ENCODE data around the gene CHCHD10.

The CHCHD10 gene

GRCh38 chr22:23787600-23787896, 19.8 kb upstream of the CHCHD10 start:
- no peak for TF ChIP-seq CTCF (IDR thresholded peaks at IDR 0.05; ENCODE audit: borderline replicate concordance, control extremely low read depth, extremely low read depth, insufficient read depth, missing control alignments)
- in situ Hi-C loops (cut with MboI; ENCODE audit: low sequenced_read_pairs, unreplicated experiment), result no loop called here
- no peak for DNase-seq (ENCODE audit: low spot score)

- DNase-seq (ENCODE audit: low spot score), result peak; percentile 97
- no peak for TF ChIP-seq CTCF (IDR thresholded peaks at IDR 0.05; ENCODE audit: borderline replicate concordance, control extremely low read depth, extremely low read depth, insufficient read depth, missing control alignments)
Observed at GRCh38 chr22:23786752-23787599, 19.2 kb upstream of the CHCHD10 start, which contains the start of gene SMARCB1. Gene SMARCB1 (plus strand): TSS chr22:23786966. CDS start chr22:23787170, 204 bp downstream.

GRCh38 chr22:23786261-23786710, 18.5 kb upstream of the CHCHD10 start:
- no peak for DNase-seq (ENCODE audit: low spot score)
- in situ Hi-C loops (cut with MboI; ENCODE audit: low sequenced_read_pairs, unreplicated experiment), result no loop called here
- TF ChIP-seq CTCF (IDR thresholded peaks at IDR 0.05; ENCODE audit: borderline replicate concordance, control extremely low read depth, extremely low read depth, insufficient read depth, missing control alignments), result no peak

More at GRCh38 chr22:23786752-23787599, 19.2 kb upstream of the CHCHD10 start, which contains the start of gene SMARCB1:
- in situ Hi-C loops (cut with MboI; ENCODE audit: low sequenced_read_pairs, unreplicated experiment), result no loop called here

GRCh38 chr22:23784215-23784732, 16.5 kb upstream of the CHCHD10 start:
- in situ Hi-C loops (cut with MboI; ENCODE audit: low sequenced_read_pairs, unreplicated experiment), result no loop called here
- DNase-seq (ENCODE audit: low spot score), result no peak
- no peak for TF ChIP-seq CTCF (IDR thresholded peaks at IDR 0.05; ENCODE audit: borderline replicate concordance, control extremely low read depth, extremely low read depth, insufficient read depth, missing control alignments)

GRCh38 chr22:23783265-23784150, 15.7 kb upstream of the CHCHD10 start:
- no peak for DNase-seq (ENCODE audit: low spot score)
- no peak for TF ChIP-seq CTCF (IDR thresholded peaks at IDR 0.05; ENCODE audit: borderline replicate concordance, control extremely low read depth, extremely low read depth, insufficient read depth, missing control alignments)
- in situ Hi-C loops (cut with MboI; ENCODE audit: low sequenced_read_pairs, unreplicated experiment), result no loop called here

- in situ Hi-C loops (cut with MboI; ENCODE audit: low sequenced_read_pairs, unreplicated experiment), result no loop called here
- TF ChIP-seq CTCF (IDR thresholded peaks at IDR 0.05; ENCODE audit: borderline replicate concordance, control extremely low read depth, extremely low read depth, insufficient read depth, missing control alignments), result no peak
- no peak for DNase-seq (ENCODE audit: low spot score)
Observed at GRCh38 chr22:23782703-23783102, 14.9 kb upstream of the CHCHD10 start.

Data from GM13976 (cell line).